Adrenal gland (tissue), 12 donors: ENCODE data around the gene FOXB2. TPM values are rescaled to one million over a fixed set of nuclear protein-coding genes. Genes with fewer than 3 reads are reported as not detected.

Experiments
- DNase-seq, 7 donors: peaks; one replicate each; pipeline ENCODE4 v3.0.0-alpha.2; 2019 to 2020
- H3K27ac ChIP-seq, 5 donors: fragments of 200-600 bp; sonication (generic) in 4 of 5; 1 replicate in 3 of 5; 2 replicates in 2 of 5; pipeline versions ENCODE4 v1.5.1 to v1.8.0; 2016 to 2020; ENCODE audit warnings: mild to moderate bottlenecking in 1 of 5
- H3K27me3 ChIP-seq: fragments of 200-600 bp; 2 replicates; pipeline ENCODE4 v1.8.0; 2021
- H3K36me3 ChIP-seq, 2 donors: fragments of 200-600 bp; replicated peaks in 1 of 2; 1 replicate in 1 of 2; 2 replicates in 1 of 2; pipeline versions ENCODE4 v1.5.1 to v1.8.0; 2018 to 2022
- H3K4me1 ChIP-seq, 2 donors: fragments of 200-600 bp; replicated peaks in 1 of 2; 1 replicate in 1 of 2; 2 replicates in 1 of 2; pipeline versions ENCODE4 v1.5.1 to v1.8.0; 2018 to 2021
- H3K4me3 ChIP-seq, 4 donors: fragments of 200-600 bp; sonication (generic) in 3 of 4; one replicate each; pipeline ENCODE4 v1.5.1; 2016 to 2018
- H3K9me3 ChIP-seq, 3 donors: fragments of 200-600 bp; sonication (generic) in 1 of 3; replicated peaks in 1 of 3; 1 replicate in 2 of 3; 2 replicates in 1 of 3; pipeline versions ENCODE4 v1.5.1 to v1.8.0; 2016 to 2021
- POLR2A ChIP-seq, 2 donors: fragments of 450-650 bp; IDR thresholded peaks; one replicate each; pipeline ENCODE4 v1.6.1; 2017; ENCODE audit warnings: antibody characterized with exemption in 2 of 2, mild to moderate bottlenecking in 2 of 2, moderate library complexity in 1 of 2
- WGBS, 4 donors: extraction: QIAGEN DNeasy Blood & Tissue Kit in 2 of 4; methylation state at CpG; one replicate each; pipeline versions ENCODE4 v1.1.5 to v1.1.7; 2013 to 2017; 5-methylcytosine and 5-hydroxymethylcytosine counted together
- intact Hi-C, 2 donors: fragments of 100-400 bp; cut with DNase I; formaldehyde crosslinking; loops; one replicate each; pipeline versions ENCODE4 v1.14.1 to v1.15.0; 2022 to 2023
- polyA plus RNA-seq, 3 donors: library from polyadenylated mRNA; stranded (reverse); fragments of 200-250 nt in 2 of 3; fragments of 350-450 nt in 1 of 3; fragmentation: Illumina TruSeq in 1 of 3; extraction: RNeasy Lipid Tissue Mini Kit (QIAGEN cat#74804) in 1 of 3; gene quantifications; one replicate each; pipeline ENCODE4 v1.2.3, GENCODE V29; 2013 to 2014
- total RNA-seq, 9 donors: library from RNA; depleted of rRNA in 4 of 9; stranded (reverse); fragments of >200 nt in 4 of 9; fragments of 120-200 nt in 1 of 9; fragmentation: NEBNext Ultra II Directional in 1 of 9; extraction: Animal tissue kit (Norgen Biotek cat#: 25700) in 1 of 9; gene quantifications; one replicate each; pipeline versions ENCODE4 v1.1.0 to v1.2.4, GENCODE V29; 2013 to 2023
- TF ChIP-seq, protein P1 (sequence below), 6 experiments: fragments of 450-650 bp in 4 of 6; fragments of 200-600 bp in 2 of 6; sonication (generic) in 1 of 6; IDR thresholded peaks; 1 replicate in 5 of 6; 2 replicates in 1 of 6; pipeline versions ENCODE4 v1.5.1 to v1.8.0; 2016 to 2021; ENCODE audit warnings: antibody characterized with exemption in 6 of 6, mild to moderate bottlenecking in 2 of 6, moderate library complexity in 1 of 6
- donor health status: healthy with polysubstance abuse.
- donor health status: Bipolar disorder and iron deficiency.
- donor health status: DM: yes; HTN: yes; CAD: no.
- donor health status: DM: no; HTN: no; CAD: no.
- donor health status: DM: no; HTN: no; CAD: no.
- donor health status: DM: yes; HTN: yes; CAD: no.

Gene FOXB2
- total and polyA plus RNA-seq, 12 donors = not detected

DNA sequence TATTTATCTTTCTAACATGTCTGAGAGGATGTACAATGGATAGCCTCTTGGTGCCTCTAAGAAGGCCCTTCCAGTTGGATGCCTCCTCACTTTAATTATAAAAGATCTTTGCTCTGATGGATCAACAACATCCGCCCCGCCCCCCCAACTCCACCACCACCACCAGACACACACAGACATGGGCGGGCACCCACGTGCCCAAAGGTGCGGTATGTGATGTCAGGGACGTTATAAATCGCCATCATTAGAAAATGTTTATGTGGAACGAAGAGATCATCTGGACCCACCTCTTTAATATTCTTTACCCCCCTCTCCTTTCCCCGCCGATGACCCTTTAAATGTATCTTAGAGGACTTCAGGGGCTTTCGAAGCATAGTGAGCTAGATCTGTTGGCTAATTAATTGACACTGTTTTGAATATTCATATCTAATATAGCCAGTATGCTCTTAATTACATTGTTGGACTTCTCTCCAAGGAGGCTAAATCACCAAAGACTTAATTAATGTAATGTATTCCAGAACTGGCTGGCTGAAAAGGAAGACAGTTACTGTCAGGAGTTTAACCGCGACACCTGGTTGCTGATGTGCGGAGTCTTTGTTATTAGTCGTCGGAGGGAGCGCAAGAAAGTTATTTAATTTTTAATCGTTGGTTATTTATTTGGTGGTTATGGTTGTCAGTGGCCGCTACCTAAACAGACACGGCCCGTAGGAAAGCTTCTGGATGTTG is 6.1 kb upstream of the FOXB2 start:
- TF ChIP-seq POLR2A (IDR thresholded peaks at IDR 0.05) = no peak
- TF ChIP-seq, protein P1, sequence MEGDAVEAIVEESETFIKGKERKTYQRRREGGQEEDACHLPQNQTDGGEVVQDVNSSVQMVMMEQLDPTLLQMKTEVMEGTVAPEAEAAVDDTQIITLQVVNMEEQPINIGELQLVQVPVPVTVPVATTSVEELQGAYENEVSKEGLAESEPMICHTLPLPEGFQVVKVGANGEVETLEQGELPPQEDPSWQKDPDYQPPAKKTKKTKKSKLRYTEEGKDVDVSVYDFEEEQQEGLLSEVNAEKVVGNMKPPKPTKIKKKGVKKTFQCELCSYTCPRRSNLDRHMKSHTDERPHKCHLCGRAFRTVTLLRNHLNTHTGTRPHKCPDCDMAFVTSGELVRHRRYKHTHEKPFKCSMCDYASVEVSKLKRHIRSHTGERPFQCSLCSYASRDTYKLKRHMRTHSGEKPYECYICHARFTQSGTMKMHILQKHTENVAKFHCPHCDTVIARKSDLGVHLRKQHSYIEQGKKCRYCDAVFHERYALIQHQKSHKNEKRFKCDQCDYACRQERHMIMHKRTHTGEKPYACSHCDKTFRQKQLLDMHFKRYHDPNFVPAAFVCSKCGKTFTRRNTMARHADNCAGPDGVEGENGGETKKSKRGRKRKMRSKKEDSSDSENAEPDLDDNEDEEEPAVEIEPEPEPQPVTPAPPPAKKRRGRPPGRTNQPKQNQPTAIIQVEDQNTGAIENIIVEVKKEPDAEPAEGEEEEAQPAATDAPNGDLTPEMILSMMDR (IDR thresholded peaks at IDR 0.05) = no peak
- H3K36me3 ChIP-seq = no peaks in the 10 kb centered on the region
- H3K4me3 ChIP-seq = no peak overlapping the region
- no peak overlapping the region for H3K27ac ChIP-seq
- WGBS, 4 donors = 10 to 14% (median 12%) methylated on average over 21 of the region's 21 CpGs
- DNase-seq = no peak
- intact Hi-C loops = no loop called here
- peaks cover 86% of the 10 kb centered on the region for H3K27me3 ChIP-seq
- no peaks in the 10 kb centered on the region for H3K9me3 ChIP-seq
- no peaks in the 10 kb centered on the region for H3K4me1 ChIP-seq

GRCh38 chr9:77013932-77014596 is 5.4 kb upstream of the FOXB2 start:
- TF ChIP-seq, protein P1 (IDR thresholded peaks at IDR 0.05) = no peak
- TF ChIP-seq POLR2A (IDR thresholded peaks at IDR 0.05) = no peak
- H3K4me3 ChIP-seq = no peak overlapping the region
- intact Hi-C loops = no loop called here
- no peak for DNase-seq
- H3K4me1 ChIP-seq = peaks cover 0 to under 1% of the 10 kb centered on the region in 2 donors
- no peak overlapping the region for H3K27ac ChIP-seq
- H3K9me3 ChIP-seq = no peaks in the 10 kb centered on the region
- no peaks in the 10 kb centered on the region for H3K36me3 ChIP-seq
- 5 to 6% (median 6%) methylated on average over 31 to 46 of the region's 46 CpGs for WGBS, 4 donors
- H3K27me3 ChIP-seq = peaks cover 90% of the 10 kb centered on the region

GRCh38 chr9:77014597-77015263 is 4.7 kb upstream of the FOXB2 start:
- no peak overlapping the region for H3K4me3 ChIP-seq
- 4 to 5% (median 4%) methylated on average over 20 to 38 of the region's 38 CpGs for WGBS, 4 donors
- no peaks in the 10 kb centered on the region for H3K9me3 ChIP-seq
- DNase-seq = no peak
- H3K27me3 ChIP-seq = peaks cover 96% of the 10 kb centered on the region
- peaks cover 0 to 7% of the 10 kb centered on the region in 2 donors for H3K4me1 ChIP-seq
- H3K36me3 ChIP-seq = no peaks in the 10 kb centered on the region
- intact Hi-C loops = no loop called here
- TF ChIP-seq, protein P1 (IDR thresholded peaks at IDR 0.05) = no peak
- TF ChIP-seq POLR2A (IDR thresholded peaks at IDR 0.05) = no peak
- no peak overlapping the region for H3K27ac ChIP-seq

DNA sequence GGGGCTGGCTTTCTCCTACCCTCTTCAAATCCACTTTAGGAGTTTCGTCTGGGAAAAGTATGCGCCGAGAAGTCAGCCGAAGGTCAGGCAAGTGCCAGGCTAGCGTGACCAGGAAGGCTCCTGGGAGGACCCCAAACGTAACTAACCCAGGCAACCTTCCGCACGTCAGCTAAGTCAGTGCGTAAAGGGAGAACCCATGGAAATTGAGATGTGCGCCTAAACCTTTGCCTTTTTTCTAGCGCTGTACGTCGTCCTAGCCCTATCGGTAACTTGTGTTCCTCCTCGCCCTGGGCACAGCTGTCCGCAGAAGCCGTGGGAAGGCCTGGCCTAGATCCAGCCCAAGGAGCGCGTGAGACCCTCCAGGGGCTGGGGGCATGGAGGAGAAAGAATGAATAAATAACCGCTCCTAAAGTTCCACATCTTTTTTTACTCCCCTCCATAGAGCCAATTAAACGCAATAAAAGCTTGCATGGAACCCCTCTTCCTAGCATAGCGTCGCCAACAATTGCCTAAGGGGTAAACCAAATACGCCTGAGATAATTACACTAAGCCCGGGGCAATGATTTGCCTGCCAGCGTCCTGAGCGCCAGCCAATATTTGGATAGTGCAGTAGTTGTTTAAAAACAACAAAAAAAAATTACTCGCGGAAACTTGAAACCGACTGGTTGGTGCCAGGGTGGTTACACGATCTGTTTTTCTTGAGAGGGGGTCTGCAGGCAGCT is 4.0 kb upstream of the FOXB2 start:
- H3K27me3 ChIP-seq = peaks cover 98% of the 10 kb centered on the region

More for the DNA sequence above, 4.0 kb upstream of the FOXB2 start:
- no peak overlapping the region for H3K27ac ChIP-seq
- H3K4me1 ChIP-seq = peaks cover 0 to 9% of the 10 kb centered on the region in 2 donors
- H3K9me3 ChIP-seq = no peaks in the 10 kb centered on the region
- intact Hi-C loops = no loop called here
- DNase-seq = no peak
- no peak overlapping the region for H3K4me3 ChIP-seq
- WGBS, 4 donors = 5 to 7% (median 6%) methylated on average over 25 to 31 of the region's 31 CpGs
- no peaks in the 10 kb centered on the region for H3K36me3 ChIP-seq
- no peak for TF ChIP-seq POLR2A (IDR thresholded peaks at IDR 0.05)
- TF ChIP-seq, protein P1 (IDR thresholded peaks at IDR 0.05) = no peak
